Cortex of kidney (tissue), 1 donor: ENCODE measurements around the gene SLC38A10.

Experiments used
- DNase-seq: peaks from one replicate; lab custom pipeline; 2025; lab: John Stamatoyannopoulos, UW

The SLC38A10 gene

GRCh38 chr17:81207610-81208581 is 87.2 kb downstream of the SLC38A10 start:
- no peak for DNase-seq

DNA sequence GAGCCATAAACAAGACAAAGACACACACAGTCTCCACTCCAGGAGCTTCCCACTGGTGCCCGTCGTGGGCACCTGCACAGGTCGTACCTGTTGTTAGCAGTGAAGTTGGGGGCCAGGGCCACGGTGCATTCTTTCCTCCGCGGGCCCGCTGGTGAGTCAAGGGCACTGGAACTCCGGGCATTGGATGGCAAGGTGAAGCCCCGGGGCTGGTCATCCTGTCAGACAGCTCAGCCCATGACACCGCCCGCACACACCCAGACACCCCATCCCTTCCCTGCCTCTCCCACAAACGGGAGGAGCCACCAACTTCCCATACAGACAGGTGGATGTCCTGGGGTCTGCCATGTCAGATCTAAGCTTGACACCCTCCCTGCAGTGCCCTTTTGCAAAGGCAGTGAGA is 88.5 kb downstream of the SLC38A10 start:
- DNase-seq = no peak

DNA sequence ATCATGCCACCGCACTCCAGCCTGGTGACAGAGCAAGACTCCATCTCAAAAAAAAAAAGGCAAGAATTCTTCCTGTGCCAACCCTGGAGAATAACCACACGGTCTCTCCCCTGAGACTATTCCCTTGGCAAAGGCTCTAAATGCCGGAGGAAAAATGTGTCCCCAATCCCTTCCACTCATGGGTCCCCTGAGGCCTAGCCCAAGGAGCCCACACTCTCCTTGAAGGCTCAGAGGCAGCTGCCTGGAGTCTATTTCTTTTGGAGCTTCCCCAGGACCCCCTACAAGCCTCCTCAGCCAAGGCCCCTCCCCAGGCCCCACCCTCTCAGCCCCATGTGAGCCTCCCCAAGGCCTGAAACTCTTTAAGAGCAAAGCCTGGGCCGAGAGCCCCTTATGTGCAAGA is 88.9 kb downstream of the SLC38A10 start:
- DNase-seq = no peak

GRCh38 chr17:81204578-81204977 is 90.5 kb downstream of the SLC38A10 start:
- DNase-seq = no peak

DNA sequence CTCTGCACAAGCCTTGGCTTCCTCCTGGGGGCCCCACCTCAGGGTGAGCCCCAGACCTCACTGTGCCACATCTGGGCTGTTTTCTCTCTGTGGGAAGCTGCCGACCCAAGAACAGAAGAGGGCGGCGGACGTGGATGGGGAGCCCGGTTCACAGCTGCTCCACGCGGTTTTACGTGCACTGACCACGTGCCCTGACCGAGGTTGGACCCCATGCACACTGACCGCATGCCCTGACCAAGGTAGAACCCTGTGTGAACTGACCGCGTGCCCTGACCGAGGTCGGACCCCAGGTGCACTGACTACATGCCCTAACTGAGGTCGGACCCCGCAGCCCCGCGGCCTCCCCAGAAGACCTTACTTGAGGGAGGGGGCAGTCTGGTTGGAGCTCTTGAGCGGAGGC is 92.0 kb downstream of the SLC38A10 start:
- DNase-seq = no peak

- no peak for DNase-seq
These were observed 92.8 kb downstream of the SLC38A10 start for GRCh38 chr17:81202318-81202717.

DNA sequence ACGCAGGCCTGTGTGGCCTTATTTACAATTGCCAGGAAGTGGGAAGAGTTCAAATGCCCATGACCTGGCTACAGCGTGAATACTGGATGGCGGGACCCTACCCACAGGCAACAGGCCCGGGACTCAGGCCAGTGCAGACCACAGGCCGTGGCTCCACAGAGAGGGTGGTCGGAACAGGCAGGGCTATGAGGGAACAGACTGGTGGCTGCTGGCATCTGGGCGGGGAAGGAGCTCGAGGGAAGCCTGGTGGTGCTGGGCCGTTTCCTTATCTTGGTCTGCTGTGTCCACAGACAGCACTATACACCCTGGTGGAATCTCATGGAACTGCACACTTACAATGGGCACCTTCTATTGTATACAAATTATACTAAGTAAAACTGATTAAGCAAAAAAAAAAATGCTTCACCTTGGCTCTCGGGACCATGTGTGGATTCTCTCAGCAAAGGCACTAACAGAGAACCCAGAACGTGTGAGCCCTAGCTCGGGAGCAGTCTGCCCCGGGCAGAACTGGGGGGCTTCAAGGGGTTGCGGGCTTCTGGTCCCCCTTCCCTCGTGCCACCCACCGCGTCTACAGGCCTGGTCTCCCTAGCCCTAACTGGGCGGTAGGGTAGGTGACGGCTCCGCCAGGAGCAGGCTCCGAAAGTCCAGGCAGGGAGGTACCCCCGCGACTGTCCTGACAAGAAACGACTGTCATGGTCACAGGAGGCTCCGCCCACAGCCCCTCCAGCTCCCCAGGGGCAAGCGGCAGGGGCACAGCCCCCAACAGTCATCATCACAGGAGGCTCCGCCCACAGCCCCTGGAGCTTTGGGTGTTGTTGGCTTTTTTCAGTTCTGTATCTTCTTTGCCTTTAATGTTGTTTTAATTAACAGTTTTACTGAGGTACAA is 94.2 kb downstream of the SLC38A10 start:
- no peak for DNase-seq

- DNase-seq = no peak
These were observed 94.9 kb downstream of the SLC38A10 start for GRCh38 chr17:81200201-81200600.

- no peak for DNase-seq
These were observed 95.7 kb downstream of the SLC38A10 start for GRCh38 chr17:81199482-81199830.

GRCh38 chr17:81198826-81199481 is 96.2 kb downstream of the SLC38A10 start:
- no peak for DNase-seq

DNA sequence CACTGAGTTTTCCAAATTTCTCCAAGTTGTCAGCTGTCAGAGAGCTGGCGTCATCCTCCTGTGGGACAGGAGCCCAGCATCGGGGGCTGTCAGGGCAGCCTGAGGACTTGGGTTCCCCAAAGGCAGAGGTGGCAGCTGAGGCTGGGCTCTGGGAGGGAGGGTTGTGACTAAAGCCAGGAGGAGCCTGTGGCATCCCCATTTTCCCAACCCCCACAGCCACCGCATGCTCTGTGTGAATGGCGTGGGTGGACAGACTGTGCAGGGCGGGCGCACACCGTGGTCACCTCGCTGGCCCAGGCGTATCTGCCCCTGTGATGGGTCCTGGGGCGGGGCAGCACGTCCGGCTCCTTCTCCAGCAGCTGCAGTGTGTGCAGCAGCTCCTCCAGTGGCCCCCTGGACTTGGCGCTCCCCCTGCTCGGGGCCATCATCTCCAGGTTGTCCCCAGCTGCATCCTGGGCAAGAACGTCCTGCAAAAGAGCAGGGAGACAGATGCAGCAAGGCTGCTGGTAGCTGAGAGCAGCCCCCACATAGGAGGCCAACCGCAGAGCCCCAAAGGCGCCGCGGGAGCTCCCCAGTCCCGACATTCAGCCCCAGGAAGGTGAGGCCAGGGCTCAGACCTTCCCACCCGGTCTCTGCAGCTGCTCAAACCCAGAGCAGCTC is 97.1 kb downstream of the SLC38A10 start:
- DNase-seq = no peak

DNA sequence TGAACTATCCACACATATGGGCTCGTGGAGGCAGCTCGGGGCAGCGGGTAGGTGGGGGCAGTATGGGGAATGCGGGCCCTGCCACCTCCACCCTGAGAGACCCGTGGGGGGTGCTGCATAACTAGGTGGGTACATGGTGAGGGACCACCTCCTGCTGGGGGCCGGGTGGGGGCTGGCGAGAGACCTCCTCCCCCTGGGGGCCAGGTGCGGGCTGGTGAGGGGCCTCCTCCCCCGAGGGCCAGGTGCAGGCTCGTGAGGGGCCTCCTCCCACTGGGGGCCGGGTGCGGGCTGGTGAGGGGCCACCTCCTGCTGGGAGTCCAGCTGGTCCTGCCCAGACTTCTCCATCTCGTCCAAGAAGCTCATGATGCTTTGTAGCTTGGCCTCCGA is 97.7 kb downstream of the SLC38A10 start:
- DNase-seq = no peak

- no peak for DNase-seq
These were observed 98.3 kb downstream of the SLC38A10 start for GRCh38 chr17:81196505-81197408.

- DNase-seq = no peak
These were observed 99.1 kb downstream of the SLC38A10 start for GRCh38 chr17:81195941-81196495.
